Loucy (cell line): Measurements from ENCODE around the gene DBF4B.

Experiments used
- CTCF ChIP-seq: fragments of 200-600 bp; sonication (generic); conservative IDR thresholded peaks from 2 replicates; pipeline ENCODE4 v1.5.1; 2014; ENCODE audit warnings: mild to moderate bottlenecking, antibody characterized with exemption, low read length
- EZH2phosphoT487 ChIP-seq: fragments of 200-600 bp; IDR thresholded peaks from 2 replicates; pipeline ENCODE4 v1.6.1; 2018; ENCODE audit warnings: antibody characterized with exemption, mild to moderate bottlenecking, moderate library complexity, borderline replicate concordance

- TF ChIP-seq CTCF, result no peak
- no peak for TF ChIP-seq EZH2phosphoT487
Observed at GRCh38 chr17:44763170-44763569, 54.7 kb downstream of the DBF4B start.
